ENCODE measurements around the gene UVSSA.
"Not testable (repeated sequence)": the region's sequence is repeated elsewhere in the genome, so short reads cannot be mapped to it uniquely, and the experiment has no call there.

UVSSA gene

GRCh38 chr4:1316537-1317168 is 30.4 kb upstream of the UVSSA start:
- no peak for DNase-seq

DNA sequence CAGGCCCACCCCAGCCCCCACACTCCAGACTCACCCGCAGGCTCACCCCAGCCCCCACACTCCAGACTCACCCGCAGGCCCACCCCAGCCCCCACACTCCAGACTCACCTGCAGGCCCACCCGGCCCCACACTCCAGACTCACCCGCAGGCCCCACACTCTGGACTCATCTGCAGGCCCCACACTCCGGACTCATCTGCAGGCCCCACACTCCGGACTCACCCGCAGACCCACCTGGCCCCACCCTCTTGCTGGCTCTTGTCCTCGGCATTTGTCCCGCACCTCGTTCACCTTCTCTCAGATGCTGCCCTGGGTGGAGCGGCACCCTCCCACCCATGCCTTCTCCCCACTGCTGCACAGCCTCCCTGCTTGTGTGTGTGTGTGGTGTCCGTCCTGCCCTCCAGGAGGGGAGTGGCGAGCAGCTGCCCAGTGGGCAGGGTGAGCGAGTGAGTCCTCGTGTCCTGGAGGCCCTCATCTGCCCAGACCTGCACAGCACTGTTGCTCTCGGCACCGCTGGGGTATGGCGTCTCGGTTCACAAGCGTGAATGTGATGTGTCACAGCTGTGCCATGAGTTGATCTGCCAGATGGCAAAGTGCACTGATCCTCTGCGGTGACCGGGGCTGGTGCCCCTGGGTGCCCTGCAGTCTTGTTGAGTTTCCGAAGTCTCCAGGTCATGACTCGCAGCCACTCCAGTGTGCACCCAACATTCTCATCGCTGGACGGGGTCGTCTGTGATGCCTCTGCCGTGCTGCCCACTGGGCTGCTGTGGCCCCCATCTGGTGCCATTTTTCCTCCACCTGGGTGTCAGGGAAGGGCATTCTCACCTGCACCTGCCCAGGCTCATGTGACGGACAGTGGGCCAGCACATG is 29.6 kb upstream of the UVSSA start:
- no peak for DNase-seq

DNA sequence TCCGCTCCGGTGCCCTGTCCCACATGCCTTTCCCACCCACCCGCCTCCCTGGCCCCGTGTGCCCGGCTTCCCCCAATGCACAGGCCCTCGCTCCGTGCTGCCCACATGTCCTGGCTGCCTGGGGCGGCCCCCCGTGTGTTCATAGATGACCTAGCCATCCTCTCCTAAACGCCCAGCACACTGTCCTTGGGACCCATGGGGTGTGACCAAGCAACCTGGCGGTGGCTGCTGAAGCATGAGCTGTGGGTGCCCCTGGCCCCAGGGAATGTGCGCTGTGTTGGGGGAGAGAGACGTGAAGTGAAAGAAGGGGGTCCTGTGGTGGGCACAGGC is 29.0 kb upstream of the UVSSA start:
- DNase-seq, result no peak

GRCh38 chr4:1318488-1319213 is 28.4 kb upstream of the UVSSA start:
- no peak for DNase-seq

GRCh38 chr4:1321486-1321885 is 25.5 kb upstream of the UVSSA start:
- DNase-seq, result no peak

GRCh38 chr4:1321946-1322650 is 24.9 kb upstream of the UVSSA start:
- no peak for DNase-seq

GRCh38 chr4:1323280-1323634 is 23.8 kb upstream of the UVSSA start:
- DNase-seq, result no peak

DNA sequence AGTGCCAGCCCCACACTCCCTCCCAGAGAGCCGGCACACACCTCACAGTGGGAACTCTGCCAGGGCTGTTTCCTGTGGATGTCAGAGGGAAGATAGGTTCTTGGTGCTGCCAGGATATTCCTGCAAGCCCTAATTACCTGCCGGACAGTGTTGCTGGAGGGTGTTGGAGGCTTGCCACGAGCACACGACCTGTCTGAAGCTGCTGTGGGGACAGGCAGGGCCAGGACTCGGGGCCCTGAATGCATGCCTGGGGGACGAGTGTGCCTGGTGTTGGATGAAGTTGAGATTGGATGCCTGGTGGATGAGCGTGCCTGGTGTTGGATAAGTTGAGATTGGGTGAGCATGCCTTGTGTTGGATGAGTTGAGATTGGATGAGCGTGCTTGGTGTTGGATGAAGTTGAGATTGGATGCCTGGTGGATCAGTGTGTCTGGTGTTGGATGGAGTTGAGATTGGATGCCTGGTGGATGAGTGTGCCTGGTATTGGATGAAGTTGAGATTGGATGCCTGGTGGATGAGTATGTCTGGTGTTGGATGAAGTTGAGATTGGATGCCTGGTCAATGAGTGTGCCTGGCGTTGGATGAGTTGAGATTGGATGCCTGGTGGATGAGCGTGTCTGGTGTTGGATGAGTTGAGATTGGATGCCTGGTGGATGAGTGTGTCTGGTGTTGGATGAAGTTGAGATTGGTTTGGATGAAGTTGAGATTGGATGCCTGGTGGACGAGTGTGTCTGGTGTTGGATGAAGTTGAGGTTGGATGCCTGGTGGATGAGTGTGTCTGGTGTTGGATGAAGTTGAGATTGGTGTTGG is 23.2 kb upstream of the UVSSA start:
- no peak for DNase-seq

GRCh38 chr4:1324443-1325175 is 22.4 kb upstream of the UVSSA start:
- DNase-seq, result not testable (repeated sequence)

- no peak for DNase-seq
Measured at GRCh38 chr4:1325176-1325480, 21.9 kb upstream of the UVSSA start.

- DNase-seq, result no peak
Measured at GRCh38 chr4:1325681-1326635, 21.1 kb upstream of the UVSSA start.

DNA sequence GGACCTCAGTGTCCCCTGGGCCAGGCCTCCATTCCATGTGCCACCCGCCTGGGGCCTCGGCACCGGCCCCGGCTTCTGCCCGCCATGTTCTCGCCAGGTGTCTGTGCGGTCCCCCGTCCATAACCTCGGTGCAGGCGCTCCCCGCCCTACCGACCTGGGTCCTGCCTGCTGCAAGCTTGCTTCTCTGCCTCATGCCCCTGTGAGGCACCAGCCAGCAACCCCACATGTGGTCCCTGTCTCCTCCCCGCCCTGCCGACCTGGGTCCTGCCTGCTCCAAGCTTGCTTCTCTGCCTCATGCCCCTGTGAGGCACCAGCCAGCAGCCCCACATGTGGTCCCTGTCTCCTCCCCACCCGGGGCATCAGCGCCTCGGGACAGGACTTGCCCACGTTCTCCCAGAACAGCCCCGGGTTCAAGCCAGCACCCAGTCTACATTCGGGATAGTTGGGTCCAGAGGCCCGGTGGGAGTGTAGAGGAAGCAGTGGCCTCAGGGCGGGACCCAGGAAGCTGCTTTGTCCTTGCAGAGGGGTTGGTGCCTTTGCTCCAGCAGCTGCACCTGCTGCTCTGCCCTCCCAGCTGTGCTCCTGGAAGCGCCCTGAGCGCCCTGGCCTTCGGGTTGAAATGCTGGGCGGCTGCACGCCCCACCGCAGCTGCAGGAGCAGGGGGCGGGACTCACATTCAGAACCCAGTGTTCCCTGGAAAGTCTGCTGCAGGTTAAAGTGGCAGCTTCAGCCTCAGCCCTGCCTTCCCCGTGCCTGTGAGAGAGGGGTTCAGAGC is 20.1 kb upstream of the UVSSA start:
- no peak for DNase-seq

DNA sequence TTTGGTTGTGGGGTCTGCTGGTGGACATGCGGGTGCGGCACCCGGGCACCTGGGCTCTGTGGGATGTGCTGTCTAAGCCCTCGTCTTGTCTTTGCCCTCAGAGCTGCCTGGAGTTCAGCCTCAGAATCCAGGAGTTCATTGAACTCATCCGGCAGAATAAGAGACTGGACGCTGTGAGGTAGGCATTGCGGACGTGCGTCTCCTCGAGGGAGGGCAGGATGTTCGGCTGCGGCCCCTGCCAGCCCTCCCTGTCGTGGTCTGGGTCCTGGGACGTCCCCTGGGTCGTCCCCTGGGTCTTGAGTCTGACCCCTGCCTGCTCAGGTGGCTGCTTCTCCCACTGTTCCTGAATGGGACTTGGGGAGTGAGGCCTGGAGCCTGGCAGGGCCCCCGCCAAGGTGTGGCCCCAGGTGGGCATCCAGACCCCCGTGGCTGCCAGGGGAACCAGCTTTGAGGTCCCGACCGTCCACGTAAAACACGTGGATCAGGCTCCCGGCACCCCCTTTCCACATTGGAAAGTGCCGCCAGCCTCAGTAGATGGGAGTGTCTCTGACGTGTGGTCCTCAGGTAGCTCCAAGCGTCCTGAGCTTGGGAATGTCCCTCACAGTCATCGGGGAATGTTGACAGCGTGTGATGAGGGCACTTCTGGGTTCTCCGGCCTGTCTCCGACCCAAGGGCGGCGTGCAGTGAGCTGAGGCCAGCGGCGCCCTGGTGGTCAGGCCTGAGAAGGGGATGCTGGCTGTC is 19.3 kb upstream of the UVSSA start:
- DNase-seq, result no peak

- no peak for DNase-seq
Measured at GRCh38 chr4:1328267-1329155, 18.5 kb upstream of the UVSSA start.

DNA sequence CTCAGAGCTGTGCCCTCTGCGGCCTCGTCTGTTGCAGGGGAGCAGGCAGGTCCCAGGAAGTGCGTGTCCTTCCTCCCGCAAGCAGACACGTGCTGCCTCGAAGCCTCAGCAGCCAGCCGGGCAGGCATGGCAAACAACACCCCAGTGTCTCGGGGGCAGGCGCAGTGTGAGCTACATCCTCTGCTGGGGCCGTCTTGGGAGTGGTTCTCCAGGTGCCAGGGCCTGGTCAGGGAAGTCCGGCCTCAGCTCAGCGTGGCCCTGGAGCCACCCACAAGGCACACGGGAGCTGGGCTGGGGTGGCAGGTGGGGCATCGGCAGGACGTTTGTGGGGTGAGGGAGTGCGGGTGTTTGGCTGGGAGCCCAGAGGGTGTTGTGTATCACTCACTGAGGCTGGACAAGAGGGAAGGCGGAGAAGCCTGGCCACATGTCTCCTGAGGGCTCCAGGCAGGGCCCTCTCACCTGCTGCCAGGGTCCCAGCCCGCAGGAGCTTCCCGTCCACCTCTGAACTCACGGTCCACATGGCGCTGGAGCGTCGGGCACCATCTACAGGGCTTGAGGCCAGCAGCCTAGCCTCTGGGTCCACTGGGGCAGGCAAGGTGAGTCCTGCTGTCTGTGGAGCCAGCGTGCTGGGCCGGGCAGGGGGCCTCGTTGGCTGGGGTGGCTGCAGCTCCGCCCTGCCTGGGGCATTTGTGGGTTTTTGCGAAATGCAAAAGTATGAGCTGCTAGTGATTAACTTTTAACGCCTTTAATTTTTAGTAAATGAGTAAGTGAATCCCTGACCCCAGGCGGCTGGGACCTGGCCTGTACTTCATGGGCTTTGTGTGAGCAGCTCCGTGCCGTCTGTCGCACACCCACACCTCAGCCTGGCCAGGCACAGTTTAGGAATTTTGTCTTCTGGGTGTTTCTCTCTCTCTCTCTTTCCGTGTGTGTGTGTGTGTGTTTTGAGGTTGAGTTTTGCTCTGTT is 17.3 kb upstream of the UVSSA start:
- no peak for DNase-seq

GRCh38 chr4:1330761-1331590 is 16.0 kb upstream of the UVSSA start:
- DNase-seq, result no peak
